ENCODE data around the gene SLMAP.

The SLMAP gene

DNA sequence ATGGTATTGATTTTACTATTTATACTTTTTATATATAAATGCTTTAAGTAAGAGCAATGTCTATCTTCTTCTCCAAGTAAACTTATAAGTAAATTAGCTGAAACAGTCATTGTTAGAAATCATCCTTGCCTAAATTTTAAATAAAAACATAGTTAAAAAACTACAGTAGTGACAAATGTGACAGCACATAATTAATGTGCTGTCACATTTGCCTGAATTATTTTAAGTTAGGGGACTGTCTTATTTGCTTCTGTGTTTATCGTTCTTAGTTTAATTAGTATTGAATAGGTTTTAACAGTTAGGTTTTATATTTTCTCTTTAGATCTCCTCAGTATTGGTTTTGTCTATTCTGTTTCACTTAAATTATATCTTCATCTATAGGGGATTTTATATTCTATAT is 36.1 kb downstream of the SLMAP start:
- Histone ChIP-seq H3K4me3 (replicated peaks; ENCODE audit: insufficient read depth, low read length) (no peak overlapping the region), H3K27me3 (ENCODE audit: insufficient read depth, poor library complexity, severe bottlenecking) (no peaks in the 10 kb centered on the region), H3K27ac (replicated peaks) (no peak overlapping the region; the same call in 1 of the 2 replicates)
- no peak for TF ChIP-seq POLR2AphosphoS5 (IDR thresholded peaks at IDR 0.05; ENCODE audit: low read depth)
- TF ChIP-seq, protein P1, sequence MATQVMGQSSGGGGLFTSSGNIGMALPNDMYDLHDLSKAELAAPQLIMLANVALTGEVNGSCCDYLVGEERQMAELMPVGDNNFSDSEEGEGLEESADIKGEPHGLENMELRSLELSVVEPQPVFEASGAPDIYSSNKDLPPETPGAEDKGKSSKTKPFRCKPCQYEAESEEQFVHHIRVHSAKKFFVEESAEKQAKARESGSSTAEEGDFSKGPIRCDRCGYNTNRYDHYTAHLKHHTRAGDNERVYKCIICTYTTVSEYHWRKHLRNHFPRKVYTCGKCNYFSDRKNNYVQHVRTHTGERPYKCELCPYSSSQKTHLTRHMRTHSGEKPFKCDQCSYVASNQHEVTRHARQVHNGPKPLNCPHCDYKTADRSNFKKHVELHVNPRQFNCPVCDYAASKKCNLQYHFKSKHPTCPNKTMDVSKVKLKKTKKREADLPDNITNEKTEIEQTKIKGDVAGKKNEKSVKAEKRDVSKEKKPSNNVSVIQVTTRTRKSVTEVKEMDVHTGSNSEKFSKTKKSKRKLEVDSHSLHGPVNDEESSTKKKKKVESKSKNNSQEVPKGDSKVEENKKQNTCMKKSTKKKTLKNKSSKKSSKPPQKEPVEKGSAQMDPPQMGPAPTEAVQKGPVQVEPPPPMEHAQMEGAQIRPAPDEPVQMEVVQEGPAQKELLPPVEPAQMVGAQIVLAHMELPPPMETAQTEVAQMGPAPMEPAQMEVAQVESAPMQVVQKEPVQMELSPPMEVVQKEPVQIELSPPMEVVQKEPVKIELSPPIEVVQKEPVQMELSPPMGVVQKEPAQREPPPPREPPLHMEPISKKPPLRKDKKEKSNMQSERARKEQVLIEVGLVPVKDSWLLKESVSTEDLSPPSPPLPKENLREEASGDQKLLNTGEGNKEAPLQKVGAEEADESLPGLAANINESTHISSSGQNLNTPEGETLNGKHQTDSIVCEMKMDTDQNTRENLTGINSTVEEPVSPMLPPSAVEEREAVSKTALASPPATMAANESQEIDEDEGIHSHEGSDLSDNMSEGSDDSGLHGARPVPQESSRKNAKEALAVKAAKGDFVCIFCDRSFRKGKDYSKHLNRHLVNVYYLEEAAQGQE (IDR thresholded peaks at IDR 0.05; ENCODE audit: insufficient replicate concordance, low read depth): no peak
- TF ChIP-seq, protein P2, sequence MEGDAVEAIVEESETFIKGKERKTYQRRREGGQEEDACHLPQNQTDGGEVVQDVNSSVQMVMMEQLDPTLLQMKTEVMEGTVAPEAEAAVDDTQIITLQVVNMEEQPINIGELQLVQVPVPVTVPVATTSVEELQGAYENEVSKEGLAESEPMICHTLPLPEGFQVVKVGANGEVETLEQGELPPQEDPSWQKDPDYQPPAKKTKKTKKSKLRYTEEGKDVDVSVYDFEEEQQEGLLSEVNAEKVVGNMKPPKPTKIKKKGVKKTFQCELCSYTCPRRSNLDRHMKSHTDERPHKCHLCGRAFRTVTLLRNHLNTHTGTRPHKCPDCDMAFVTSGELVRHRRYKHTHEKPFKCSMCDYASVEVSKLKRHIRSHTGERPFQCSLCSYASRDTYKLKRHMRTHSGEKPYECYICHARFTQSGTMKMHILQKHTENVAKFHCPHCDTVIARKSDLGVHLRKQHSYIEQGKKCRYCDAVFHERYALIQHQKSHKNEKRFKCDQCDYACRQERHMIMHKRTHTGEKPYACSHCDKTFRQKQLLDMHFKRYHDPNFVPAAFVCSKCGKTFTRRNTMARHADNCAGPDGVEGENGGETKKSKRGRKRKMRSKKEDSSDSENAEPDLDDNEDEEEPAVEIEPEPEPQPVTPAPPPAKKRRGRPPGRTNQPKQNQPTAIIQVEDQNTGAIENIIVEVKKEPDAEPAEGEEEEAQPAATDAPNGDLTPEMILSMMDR (IDR thresholded peaks at IDR 0.05; ENCODE audit: insufficient read depth, low read length): no peak
- TF ChIP-seq GABPA (IDR thresholded peaks at IDR 0.05; ENCODE audit: low read depth): no peak
- TF ChIP-seq SPI1 (IDR thresholded peaks at IDR 0.05; ENCODE audit: borderline replicate concordance, low read depth): no peak
- no peak for DNase-seq (ENCODE audit: low read depth in 1 of 2, low spot score in 1 of 2)

DNA sequence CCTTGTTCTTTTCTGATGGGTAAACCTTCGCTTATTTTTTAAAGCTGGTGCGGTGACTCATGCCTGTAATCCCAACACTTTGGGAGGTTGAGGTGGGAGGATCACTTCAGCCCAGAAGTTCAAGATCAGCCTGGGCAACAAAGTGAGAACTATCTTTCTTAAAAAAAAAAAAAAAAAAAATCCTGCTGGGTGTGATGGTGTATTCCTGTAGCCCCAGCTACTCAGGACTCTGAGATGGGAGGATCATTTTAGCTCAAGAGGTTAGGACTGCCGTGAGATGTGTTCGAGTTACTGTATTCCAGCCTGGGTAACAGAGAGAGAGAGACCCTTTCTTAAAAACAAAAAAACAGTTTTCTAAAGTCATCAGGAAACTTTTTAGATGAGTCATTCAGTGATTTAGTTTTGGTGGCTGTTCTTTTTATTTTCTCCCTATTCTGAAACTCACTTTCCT is 37.7 kb downstream of the SLMAP start:
- H3K4me3 ChIP-seq (replicated peaks; ENCODE audit: insufficient read depth, low read length): no peak overlapping the region
- DNase-seq (ENCODE audit: low read depth in 1 of 2, low spot score in 1 of 2): no peak
- TF ChIP-seq, protein P2 (IDR thresholded peaks at IDR 0.05; ENCODE audit: insufficient read depth, low read length): no peak
- TF ChIP-seq SPI1 (IDR thresholded peaks at IDR 0.05; ENCODE audit: borderline replicate concordance, low read depth): no peak
- H3K27ac ChIP-seq (replicated peaks): no peak overlapping the region
- no peaks in the 10 kb centered on the region for H3K27me3 ChIP-seq (ENCODE audit: insufficient read depth, poor library complexity, severe bottlenecking)

DNA sequence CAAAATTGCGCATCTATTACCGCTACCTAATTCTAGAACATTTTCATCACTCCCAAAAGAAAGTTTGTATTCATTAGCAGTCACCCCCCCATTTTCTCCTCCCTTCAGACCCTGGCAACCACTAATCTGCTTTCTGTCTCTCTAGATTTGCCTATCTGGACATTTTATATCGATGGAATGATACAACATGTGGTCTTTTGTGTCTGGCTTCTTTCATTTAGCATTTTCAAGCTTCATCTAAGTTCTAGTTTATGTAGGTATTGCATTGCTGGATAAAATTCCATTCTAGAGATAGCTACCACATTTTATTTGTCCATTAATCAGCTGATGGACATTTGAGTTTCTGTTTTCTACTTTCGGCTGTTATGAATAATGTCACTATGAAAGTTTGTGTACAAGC is 38.4 kb downstream of the SLMAP start:
- Histone ChIP-seq H3K4me3 (replicated peaks; ENCODE audit: insufficient read depth, low read length) (no peak overlapping the region), H3K27me3 (ENCODE audit: insufficient read depth, poor library complexity, severe bottlenecking) (no peaks in the 10 kb centered on the region), H3K27ac (replicated peaks) (no peak overlapping the region)
- no peak for DNase-seq (ENCODE audit: low read depth in 1 of 2, low spot score in 1 of 2)
- TF ChIP-seq, protein P2 (IDR thresholded peaks at IDR 0.05; ENCODE audit: insufficient read depth, low read length): no peak

DNA sequence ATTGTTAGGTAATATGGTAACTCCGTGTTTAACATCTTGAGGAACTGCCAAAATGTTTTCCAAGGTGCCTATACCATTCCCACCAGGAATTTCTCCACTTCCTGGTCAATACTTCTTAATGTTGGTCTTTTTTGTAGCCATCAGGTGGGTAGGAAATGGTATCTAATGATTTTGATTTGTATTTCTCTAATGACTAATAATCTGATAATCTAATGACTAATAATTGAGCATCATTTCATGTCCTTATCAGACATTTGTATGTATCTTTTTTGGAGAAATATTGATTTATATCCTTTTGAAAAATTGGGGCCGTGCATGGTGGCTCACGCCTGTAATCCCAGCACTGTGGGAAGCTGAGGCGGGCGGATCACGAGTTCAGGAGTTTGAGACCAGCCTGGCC is 38.8 kb downstream of the SLMAP start:
- TF ChIP-seq POLR2AphosphoS5 (IDR thresholded peaks at IDR 0.05; ENCODE audit: low read depth) (no peak), GABPA (IDR thresholded peaks at IDR 0.05; ENCODE audit: low read depth) (no peak), SPI1 (IDR thresholded peaks at IDR 0.05; ENCODE audit: borderline replicate concordance, low read depth) (no peak)
- TF ChIP-seq, protein P1 (IDR thresholded peaks at IDR 0.05; ENCODE audit: insufficient replicate concordance, low read depth): no peak
- TF ChIP-seq, protein P2 (IDR thresholded peaks at IDR 0.05; ENCODE audit: insufficient read depth, low read length): no peak
- no peak overlapping the region for H3K4me3 ChIP-seq (replicated peaks; ENCODE audit: insufficient read depth, low read length)
- H3K27ac ChIP-seq (replicated peaks): no peak overlapping the region

More for the DNA sequence above, 38.8 kb downstream of the SLMAP start:
- H3K27me3 ChIP-seq (ENCODE audit: insufficient read depth, poor library complexity, severe bottlenecking): no peaks in the 10 kb centered on the region
- DNase-seq (ENCODE audit: low read depth in 1 of 2, low spot score in 1 of 2): no peak

All from HL-60 (cell line).